Fibroblast of peridontal ligament (primary cell): ENCODE results near the gene HOXA13.

Experiments used
- DNase-seq: peaks from one replicate; pipeline ENCODE4 v3.0.0-alpha.2; 2010; ENCODE audit errors: extremely low read depth

The HOXA13 gene

GRCh38 chr7:27199849-27200760 lies at the start of gene HOXA13:
HOXA13 (minus strand) TSS chr7:27200091; CDS start chr7:27200077, 14 bp downstream.
- DNase-seq: no peak

GRCh38 chr7:27248911-27249723 lies 49.2 kb upstream of the HOXA13 start:
- peak; percentile 50 for DNase-seq

GRCh38 chr7:27248427-27248806 lies 48.5 kb upstream of the HOXA13 start:
- no peak for DNase-seq

GRCh38 chr7:27247452-27248426 lies 47.8 kb upstream of the HOXA13 start:
- no peak for DNase-seq

GRCh38 chr7:27247000-27247399 lies 47.1 kb upstream of the HOXA13 start:
- no peak for DNase-seq

GRCh38 chr7:27245798-27246691 lies 46.2 kb upstream of the HOXA13 start:
- DNase-seq: no peak

GRCh38 chr7:27245124-27245797 lies 45.4 kb upstream of the HOXA13 start:
- DNase-seq: no peak

GRCh38 chr7:27244488-27245123 lies 44.7 kb upstream of the HOXA13 start:
- DNase-seq: no peak

- DNase-seq: no peak
These were observed 43.7 kb upstream of the HOXA13 start for GRCh38 chr7:27243340-27244163.

GRCh38 chr7:27242555-27243339 lies 42.9 kb upstream of the HOXA13 start, which contains the start of gene EVX1:
EVX1 (plus strand) TSS chr7:27242802; CDS start chr7:27243031, 229 bp downstream.
- no peak for DNase-seq

GRCh38 chr7:27242154-27242553 lies 42.3 kb upstream of the HOXA13 start:
- DNase-seq: no peak

GRCh38 chr7:27241189-27242056 lies 41.5 kb upstream of the HOXA13 start:
- DNase-seq: no peak

GRCh38 chr7:27240015-27240731 lies 40.3 kb upstream of the HOXA13 start:
- DNase-seq: no peak

- no peak for DNase-seq
These were observed 39.6 kb upstream of the HOXA13 start for GRCh38 chr7:27239387-27240014.

- DNase-seq: no peak
These were observed 39.1 kb upstream of the HOXA13 start for GRCh38 chr7:27238979-27239386.
